SKM-1 treated with dmso at 0.1 percent for 144 hours (cell line): Measurements from ENCODE around the gene HKDC1.
"Not testable (repeated sequence)": the region's sequence is repeated elsewhere in the genome, so short reads cannot be mapped to it uniquely, and the experiment has no call there.

Source experiments
- DNase-seq: peaks from one replicate; lab custom pipeline; 2025; ENCODE audit not compliant: unreplicated experiment; lab: John Stamatoyannopoulos, UW

The HKDC1 gene

GRCh38 chr10:69242040-69242851, 22.1 kb downstream of the HKDC1 start:
- no peak for DNase-seq

GRCh38 chr10:69242852-69243212, 22.7 kb downstream of the HKDC1 start:
- DNase-seq, result no peak

DNA sequence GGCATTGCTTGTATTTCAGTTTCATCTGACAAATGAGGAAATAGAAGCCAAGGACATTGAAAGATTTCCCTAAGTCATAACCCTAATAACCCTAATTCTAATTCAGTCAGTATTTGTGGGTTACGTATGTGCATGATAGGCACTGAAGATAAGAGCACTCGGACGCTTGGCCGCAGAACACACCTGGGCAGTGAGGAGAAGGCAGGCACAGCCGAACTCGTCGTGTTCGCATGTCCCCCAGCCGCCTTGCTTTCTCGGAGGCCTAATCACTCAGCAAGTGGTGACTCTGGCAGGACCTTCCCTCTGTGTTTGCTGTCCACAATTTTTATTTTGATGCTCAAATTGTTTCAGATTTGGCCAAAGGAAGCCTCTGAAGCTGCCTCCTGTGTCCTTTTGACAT, 23.7 kb downstream of the HKDC1 start:
- DNase-seq, result no peak

DNA sequence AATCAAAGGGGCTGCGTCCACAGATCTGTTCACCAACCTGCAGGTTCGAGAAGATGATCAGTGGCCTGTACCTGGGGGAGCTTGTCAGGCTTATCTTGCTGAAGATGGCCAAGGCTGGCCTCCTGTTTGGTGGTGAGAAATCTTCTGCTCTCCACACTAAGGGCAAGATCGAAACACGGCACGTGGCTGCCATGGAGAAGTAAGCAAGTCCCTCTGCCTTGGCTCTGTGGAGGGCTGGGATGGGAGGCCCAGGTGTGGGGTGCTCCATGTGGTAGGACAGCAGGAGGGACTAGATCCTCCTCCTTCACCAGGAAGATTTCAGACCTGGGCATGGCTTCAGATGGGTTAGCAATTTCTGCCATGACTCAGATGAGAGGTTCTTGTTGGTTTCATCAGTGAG, 25.9 kb downstream of the HKDC1 start:
- no peak for DNase-seq

DNA sequence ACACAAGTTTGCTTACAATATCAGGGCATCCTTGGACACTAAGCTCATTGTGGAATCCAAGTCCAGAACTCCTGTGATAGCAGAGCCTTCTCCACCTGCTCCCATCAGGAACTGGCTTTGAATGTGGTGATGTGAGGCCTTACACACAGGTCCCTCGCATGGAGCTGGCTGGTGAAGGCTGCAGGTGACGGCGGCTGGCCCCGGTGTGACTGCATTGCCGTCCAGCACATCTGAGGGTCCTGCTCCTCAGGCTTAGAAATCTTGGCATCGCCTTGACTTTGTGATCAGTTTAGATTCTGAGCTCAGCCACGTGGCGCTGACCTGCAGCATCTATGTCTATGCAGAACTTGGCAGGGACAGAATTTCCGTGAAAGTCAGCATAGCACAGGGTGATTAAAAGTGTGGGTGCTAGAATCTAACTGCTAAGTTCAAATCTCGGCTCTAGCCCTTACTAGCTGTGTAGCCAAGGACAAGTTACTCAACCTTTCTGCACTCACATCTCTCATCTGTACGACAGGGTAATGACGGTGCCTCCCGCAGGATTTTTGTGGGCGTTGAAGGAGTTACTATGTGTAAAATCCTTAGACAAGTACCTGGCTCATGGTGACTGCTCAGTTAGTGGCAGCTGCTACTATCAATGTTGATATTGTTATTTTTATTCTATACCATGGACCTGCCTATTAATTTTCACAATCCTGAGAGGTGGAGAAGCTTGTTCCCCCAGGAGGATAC, 26.6 kb downstream of the HKDC1 start:
- DNase-seq, result no peak

GRCh38 chr10:69247313-69247710, 27.2 kb downstream of the HKDC1 start:
- no peak for DNase-seq

DNA sequence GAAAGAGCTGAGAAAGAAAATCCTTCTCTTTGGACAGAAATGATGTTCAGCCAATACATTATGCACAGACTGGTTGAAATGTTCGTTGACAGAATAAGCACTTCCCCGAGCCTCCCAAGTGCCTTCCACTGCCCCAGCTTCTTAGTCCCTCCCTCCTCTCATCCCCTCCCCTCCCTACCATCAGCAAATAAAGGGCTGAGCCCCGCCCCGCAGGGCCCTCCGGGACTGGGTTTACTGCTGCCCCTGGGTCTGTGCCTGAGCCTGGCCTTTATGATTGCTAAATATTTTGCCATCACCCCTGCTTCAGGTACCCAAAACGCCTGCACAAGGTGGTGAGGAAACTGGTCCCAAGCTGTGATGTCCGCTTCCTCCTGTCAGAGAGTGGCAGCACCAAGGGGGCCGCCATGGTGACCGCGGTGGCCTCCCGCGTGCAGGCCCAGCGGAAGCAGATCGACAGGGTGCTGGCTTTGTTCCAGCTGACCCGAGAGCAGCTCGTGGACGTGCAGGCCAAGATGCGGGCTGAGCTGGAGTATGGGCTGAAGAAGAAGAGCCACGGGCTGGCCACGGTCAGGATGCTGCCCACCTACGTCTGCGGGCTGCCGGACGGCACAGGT, 28.1 kb downstream of the HKDC1 start:
- no peak for DNase-seq

DNA sequence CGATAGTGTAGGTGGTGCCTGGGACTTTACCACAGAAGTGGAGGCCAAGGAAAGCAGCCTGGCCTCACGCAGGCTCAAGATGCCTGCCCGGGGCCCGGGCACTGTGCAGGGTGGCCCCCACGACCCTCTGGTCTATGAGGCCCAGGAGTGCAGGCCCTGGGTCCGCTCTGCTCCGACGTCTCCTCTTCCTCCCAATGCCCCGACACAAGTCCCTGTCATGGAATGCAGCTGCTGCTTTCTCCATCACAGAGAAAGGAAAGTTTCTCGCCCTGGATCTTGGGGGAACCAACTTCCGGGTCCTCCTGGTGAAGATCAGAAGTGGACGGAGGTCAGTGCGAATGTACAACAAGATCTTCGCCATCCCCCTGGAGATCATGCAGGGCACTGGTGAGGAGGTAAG, 29.9 kb downstream of the HKDC1 start:
- DNase-seq, result no peak

DNA sequence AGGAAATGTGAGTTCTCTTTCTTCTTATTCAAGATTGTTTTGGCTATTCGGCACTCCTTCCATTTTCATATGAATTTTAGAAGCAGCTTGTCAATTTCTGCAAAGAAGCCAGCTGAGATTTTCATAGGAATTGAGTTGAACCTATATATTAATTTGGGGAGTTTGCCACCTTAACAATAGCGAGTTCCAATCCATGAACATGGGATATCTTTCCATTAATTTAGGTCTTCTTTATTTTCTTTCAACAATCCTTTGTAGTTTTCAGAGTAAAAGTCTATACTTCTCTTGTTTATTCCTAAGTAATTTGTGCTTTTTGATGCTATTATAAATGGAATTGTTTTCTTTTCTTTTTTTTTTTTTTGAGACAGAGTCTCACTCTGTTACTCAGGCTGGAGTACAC, 31.3 kb downstream of the HKDC1 start:
- not testable (repeated sequence) for DNase-seq

DNA sequence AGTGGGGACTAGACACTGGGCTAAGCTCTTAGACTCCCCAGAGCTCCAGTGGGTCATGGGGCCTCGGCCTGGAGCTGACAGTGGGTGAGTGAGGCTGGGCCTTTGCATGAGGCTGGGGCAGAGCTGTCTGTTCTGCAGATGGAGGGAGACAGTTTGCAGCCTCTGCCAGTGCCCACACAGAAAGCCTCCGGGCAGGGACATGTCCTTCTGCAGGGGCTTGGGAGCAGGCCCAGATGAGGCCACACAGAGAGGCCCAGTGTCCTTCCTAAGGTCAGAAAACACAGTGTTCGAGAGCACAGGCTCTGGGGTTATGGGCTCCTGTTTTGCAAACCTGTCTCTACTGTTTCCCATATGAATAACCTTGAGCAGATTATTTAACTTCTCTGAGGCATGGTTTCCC, 33.0 kb downstream of the HKDC1 start:
- no peak for DNase-seq

DNA sequence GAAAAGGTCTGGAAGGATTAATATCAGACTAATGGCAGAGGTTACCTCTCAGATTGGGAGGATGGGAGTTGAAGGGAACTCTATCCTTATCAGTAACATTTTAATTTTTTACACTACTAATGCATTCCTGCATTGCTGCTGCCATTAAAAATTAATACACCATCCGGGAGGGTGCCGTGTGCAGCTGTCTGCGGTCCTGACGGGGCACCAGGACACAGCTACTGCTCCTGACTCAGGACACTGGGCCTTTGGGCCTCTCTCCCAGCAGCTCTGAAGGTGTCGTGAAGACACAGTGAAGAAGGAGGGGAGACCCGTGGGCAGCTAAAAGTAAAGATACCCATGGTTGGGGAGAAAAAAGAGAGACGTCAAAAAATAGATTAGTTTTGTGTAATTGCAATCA, 34.7 kb downstream of the HKDC1 start:
- DNase-seq, result no peak

DNA sequence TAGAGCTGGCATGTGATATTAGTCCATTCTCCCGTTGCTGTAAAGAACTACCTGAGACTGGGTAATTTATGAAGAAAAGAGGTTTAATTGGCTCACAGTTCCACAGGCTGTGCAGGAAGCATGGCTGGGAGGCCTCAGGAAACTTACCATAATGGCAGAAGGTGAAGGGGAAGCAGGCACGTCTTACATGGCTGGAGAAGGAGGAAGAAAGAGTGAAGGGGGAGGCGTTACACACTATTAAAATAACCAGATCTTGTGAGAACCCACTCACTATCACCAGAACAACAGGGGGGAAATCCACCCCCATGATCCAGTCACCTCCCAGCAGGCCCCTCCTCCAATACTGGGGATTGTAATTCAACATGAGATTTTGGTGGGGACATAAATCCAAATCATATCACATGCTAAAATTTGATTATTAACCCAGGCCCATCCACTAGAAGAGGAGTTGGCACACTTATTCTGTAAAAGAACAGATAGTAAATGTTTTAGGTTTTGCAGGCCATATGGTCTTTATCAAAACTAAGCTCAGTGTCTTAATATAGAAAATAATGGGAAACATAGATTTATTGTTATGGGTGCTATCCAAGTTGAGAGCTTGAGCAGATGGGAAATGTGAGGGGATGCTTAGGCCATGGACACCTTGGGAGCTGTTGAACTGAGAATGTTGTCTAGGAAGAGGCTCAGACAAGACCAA, 39.6 kb downstream of the HKDC1 start:
- DNase-seq, result no peak

DNA sequence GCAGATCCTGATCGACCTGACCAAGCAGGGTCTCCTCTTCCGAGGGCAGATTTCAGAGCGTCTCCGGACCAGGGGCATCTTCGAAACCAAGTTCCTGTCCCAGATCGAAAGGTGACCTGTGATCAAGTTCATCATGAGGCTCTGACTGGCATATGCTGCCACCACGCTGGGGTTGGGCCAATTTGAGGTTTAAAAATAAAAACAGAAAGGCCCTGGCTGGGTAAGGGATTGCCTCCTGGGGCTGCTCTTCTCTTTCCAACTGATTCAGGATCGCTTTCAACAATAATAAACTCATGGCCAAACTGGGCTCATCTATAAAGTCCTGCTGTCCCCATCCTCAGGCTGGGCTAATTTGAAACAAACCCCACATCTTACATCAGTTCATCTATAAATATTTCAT, 41.1 kb downstream of the HKDC1 start:
- DNase-seq, result no peak

- DNase-seq, result no peak
Measured at GRCh38 chr10:69262292-69262751, 42.2 kb downstream of the HKDC1 start.

DNA sequence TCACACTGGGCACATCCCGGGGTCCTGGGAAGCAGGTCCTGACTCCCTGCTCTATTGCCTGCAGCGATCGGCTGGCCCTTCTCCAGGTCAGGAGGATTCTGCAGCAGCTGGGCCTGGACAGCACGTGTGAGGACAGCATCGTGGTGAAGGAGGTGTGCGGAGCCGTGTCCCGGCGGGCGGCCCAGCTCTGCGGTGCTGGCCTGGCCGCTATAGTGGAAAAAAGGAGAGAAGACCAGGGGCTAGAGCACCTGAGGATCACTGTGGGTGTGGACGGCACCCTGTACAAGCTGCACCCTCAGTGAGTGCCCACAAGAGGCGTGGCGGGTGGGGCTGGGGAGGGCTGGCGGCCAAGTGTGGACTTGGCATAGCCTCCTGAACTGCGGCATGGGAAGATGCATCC, 45.4 kb downstream of the HKDC1 start:
- no peak for DNase-seq

DNA sequence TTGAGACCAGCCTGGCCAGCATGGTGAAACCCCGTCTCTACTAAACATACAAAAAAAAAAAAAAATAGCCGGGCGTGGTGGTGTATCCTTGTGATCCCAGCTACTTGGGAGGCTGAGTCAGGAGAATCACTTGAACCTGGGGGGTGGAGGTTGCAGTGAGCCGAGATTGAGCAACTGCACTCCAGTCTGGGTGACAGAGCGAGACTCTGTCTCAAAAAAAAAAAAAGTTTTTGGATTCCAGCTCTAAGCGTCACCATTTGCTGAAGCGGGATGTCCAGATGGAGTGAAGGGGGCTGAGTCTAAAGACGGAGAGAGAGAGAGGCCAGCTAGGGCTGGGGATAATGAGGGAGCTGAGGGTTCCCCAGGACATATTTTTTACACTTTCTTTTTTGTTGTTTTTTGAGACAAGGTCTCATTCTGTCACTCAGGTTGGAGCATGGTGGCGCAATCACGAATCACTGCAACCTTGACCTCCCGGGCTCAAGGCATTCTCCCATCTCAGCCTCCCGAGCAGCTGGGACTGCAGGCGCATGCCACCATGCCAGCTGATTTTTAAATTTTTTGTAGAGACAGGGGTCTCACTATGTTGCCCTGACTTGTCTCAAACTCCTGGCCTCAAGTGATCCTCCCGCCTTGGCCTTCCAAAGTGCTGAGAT, 48.8 kb downstream of the HKDC1 start:
- no peak for DNase-seq

- DNase-seq, result no peak
Measured at GRCh38 chr10:69269761-69270160, 49.6 kb downstream of the HKDC1 start.

DNA sequence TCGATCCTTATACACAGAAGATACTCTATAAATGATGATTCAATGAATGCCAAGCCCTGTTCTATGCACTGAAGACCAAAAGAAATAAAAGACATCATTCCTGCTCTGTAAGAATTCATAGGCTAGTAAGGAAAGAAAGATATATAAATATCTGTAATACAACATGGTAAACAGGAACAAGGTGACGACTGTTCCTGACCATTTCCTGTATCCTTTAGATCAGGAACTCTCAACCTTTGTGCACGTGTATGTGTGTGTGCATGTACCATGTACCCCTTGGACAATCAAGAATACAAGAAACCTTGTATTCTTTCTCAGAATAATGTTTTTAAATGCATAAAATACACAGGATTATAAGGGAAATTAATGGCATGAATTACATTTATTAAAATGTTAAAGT, 50.9 kb downstream of the HKDC1 start:
- no peak for DNase-seq

DNA sequence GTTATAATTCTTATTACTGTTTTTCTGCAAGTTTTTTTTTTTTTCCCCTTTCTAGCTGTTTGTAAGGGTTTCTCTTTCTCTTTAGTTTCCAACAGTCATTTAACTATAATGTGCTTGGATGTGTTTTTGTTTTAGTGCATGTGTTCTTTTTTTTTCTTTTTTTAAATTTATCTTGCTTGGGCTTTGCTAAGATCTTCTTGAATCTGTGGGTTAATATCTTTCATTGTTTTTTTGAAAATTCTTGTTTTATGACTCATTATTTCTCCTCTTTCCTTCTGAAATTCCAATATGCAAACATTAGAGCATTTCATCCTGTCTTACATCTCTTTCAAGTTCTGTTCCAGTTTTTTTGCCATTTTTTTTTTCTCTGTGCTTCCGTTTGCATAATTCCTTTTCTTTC, 52.5 kb downstream of the HKDC1 start:
- no peak for DNase-seq

DNA sequence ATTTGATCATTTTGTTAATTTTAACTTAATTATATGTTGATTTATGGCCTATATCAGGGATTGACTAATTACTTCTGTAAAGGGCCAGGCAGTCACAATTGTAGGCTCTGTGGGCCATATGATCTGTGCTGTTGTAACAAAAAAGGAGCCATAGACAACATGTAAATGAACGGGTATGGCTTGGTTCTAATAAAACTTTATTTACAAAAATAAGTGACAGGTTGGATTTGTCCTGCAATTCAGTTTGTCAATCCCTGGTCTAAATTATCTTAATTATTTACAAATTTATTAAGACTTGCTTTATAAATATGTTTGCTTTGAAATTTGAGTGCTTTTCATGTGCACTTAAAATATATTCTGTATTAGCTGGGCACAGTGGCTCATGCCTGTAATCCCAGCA, 55.3 kb downstream of the HKDC1 start:
- DNase-seq, result no peak

DNA sequence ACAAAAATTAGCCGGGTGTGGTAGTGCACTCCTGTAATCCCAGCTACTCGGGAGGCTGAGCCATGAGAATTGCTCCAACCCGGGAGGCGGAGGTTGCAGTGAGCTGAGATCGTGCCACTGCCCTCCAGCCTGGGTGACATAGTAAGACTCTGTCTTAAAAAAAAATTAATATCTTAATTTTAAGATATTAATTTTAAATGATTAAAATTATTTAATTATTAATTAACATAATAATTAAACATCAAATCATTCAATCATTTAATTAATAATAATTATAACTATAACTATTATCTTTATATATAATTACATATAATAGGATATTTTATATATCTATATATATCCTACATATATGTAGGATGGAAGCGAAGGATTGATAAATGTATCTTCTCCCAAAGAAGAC, 56.4 kb downstream of the HKDC1 start:
- no peak for DNase-seq
